A549 (cell line): ENCODE measurements around the gene DPP7. TPM values are rescaled to one million over a fixed set of nuclear protein-coding genes. Genes with fewer than 3 reads are reported as not detected.

ENCODE experiments used
- ATAC-seq, 2 experiments: fragments of 200-7000 bp in 1 of 2; fragments of >200 bp in 1 of 2; cut with Nextera tagmentation in 1 of 2; cut with Tn5 transposase in 1 of 2; 3 replicates each; pipeline versions ENCODE4 v1.8.0 to v1.9.1; 2018 to 2020; ENCODE audit warnings: mild to moderate bottlenecking in 1 of 2, moderate library complexity in 1 of 2
- CTCF ChIA-PET: fragments of 300-600 bp; sonication (Branson Sonifier 250); formaldehyde crosslinking; extraction: SDS; loops from one replicate; lab custom pipeline; 2021; ENCODE audit warnings: antibody characterized with exemption, inconsistent platforms; lab: Yijun Ruan, JAX
- POLR2A ChIA-PET: fragments of 350-600 bp; formaldehyde crosslinking; extraction: SDS; loops from one replicate; lab custom pipeline; 2021; ENCODE audit warnings: antibody characterized with exemption, inconsistent platforms; lab: Yijun Ruan, JAX
- DNase-seq, 2 experiments: peaks; one replicate each; pipeline versions ENCODE4 v3.0.0 to v3.0.0-alpha.2; 2011 to 2016; ENCODE audit warnings: low read depth in 1 of 2, low spot score in 1 of 2
- FAIRE-seq: peaks from 2 replicates; lab custom pipeline; 2011; peaks lifted over from hg19 to GRCh38; lab: Jason Lieb, UNC
- H3K27ac ChIP-seq, 2 experiments: fragments of >200 bp; sonication (Bioruptor Twin); formaldehyde crosslinking; 3 replicates each; pipeline ENCODE4 v1.5.1; 2016 to 2017
- H3K4me1 ChIP-seq: fragments of >200 bp; sonication (Bioruptor Twin); formaldehyde crosslinking; 3 replicates; pipeline ENCODE4 v1.6.1; 2016
- H3K4me2 ChIP-seq: fragments of >200 bp; sonication (Bioruptor Twin); formaldehyde crosslinking; 3 replicates; pipeline ENCODE4 v1.6.1; 2016
- H3K4me3 ChIP-seq: fragments of >200 bp; sonication (Bioruptor Twin); formaldehyde crosslinking; 3 replicates; pipeline ENCODE4 v1.5.1; 2016
- H3K9me3 ChIP-seq: fragments of >200 bp; sonication (Bioruptor Twin); formaldehyde crosslinking; 3 replicates; pipeline ENCODE4 v1.6.1; 2016
- CBX2 ChIP-seq: fragments of 200-600 bp; sonication (generic); IDR thresholded peaks from 2 replicates; pipeline ENCODE4 v1.6.1; 2016; ENCODE audit warnings: low read depth, mild to moderate bottlenecking, borderline replicate concordance
- GATA3 ChIP-seq: IDR thresholded peaks from 2 replicates; pipeline ENCODE4 v1.6.1; 2012; ENCODE audit warnings: borderline replicate concordance
- HEYL ChIP-seq: fragments of 250-450 bp; sonication (Bioruptor Pico); IDR thresholded peaks from 2 replicates; pipeline ENCODE4 v1.8.0; 2021; ENCODE audit warnings: mild to moderate bottlenecking, moderate library complexity
- HOXB5 ChIP-seq: fragments of 250-450 bp; sonication (Bioruptor Pico); IDR thresholded peaks from 2 replicates; pipeline ENCODE4 v1.5.0; 2020; ENCODE audit warnings: mild to moderate bottlenecking, moderate library complexity
- KDM1A ChIP-seq: fragments of 200-600 bp; sonication (generic); IDR thresholded peaks from 2 replicates; pipeline ENCODE4 v1.6.1; 2016; ENCODE audit warnings: low read depth, mild to moderate bottlenecking
- KDM5A ChIP-seq: fragments of 200-600 bp; sonication (generic); IDR thresholded peaks from 2 replicates; pipeline ENCODE4 v1.6.1; 2016; ENCODE audit warnings: antibody characterized with exemption, mild to moderate bottlenecking
- NPAS2 ChIP-seq: fragments of 250-450 bp; sonication (Bioruptor Pico); IDR thresholded peaks from 2 replicates; pipeline ENCODE4 v1.8.0; 2022; ENCODE audit warnings: mild to moderate bottlenecking, moderate library complexity, borderline replicate concordance
- PHF8 ChIP-seq: fragments of 200-600 bp; sonication (generic); IDR thresholded peaks from 2 replicates; pipeline ENCODE4 v1.6.1; 2016; ENCODE audit warnings: low read depth, mild to moderate bottlenecking, antibody characterized with exemption, moderate library complexity, borderline replicate concordance
- POLR2AphosphoS2 ChIP-seq: conservative IDR thresholded peaks from 2 replicates; pipeline ENCODE4 v1.6.1; 2012; ENCODE audit warnings: low read length, improper control_type of control experiment, inconsistent platforms
- ZFP36 ChIP-seq: fragments of 450-650 bp; IDR thresholded peaks from 2 replicates; pipeline ENCODE4 v1.6.1; 2014; ENCODE audit warnings: borderline replicate concordance; ENCODE audit not compliant: partially characterized antibody
- whole genome bisulfite sequencing: methylation state at CpG from one replicate; pipeline ENCODE4 v1.1.6; 2017; ENCODE audit errors: missing lambda C conversion rate; 5-methylcytosine and 5-hydroxymethylcytosine counted together
- polyA plus RNA-seq, 4 experiments: library from polyadenylated mRNA; depleted of rRNA in 3 of 4; stranded (reverse); fragments of >200 nt; fragmentation: RNase III in 1 of 4; extraction: RNeasy Plus Mini Kit Qiagen cat#74134 plus additional on column Dnase treatment in 1 of 4; gene quantifications; 2 replicates in 3 of 4; 3 replicates in 1 of 4; pipeline ENCODE4 v1.2.3, GENCODE V29; 2011 to 2017
- TF ChIP-seq, protein P1 (sequence below): fragments of >200 bp; sonication (Bioruptor Twin); formaldehyde crosslinking; IDR thresholded peaks from 3 replicates; pipeline ENCODE4 v1.5.1; 2016
- TF ChIP-seq, protein P2 (sequence below): fragments of 250-450 bp; sonication (Bioruptor Pico); IDR thresholded peaks from 2 replicates; pipeline ENCODE4 v1.5.0; 2020; ENCODE audit warnings: low read depth, mild to moderate bottlenecking, moderate library complexity

DPP7 gene
- polyA plus RNA-seq, 2 of the 4 experiments (the other 2 are of a cell fraction), result 27.6 to 71.8 TPM

DNA sequence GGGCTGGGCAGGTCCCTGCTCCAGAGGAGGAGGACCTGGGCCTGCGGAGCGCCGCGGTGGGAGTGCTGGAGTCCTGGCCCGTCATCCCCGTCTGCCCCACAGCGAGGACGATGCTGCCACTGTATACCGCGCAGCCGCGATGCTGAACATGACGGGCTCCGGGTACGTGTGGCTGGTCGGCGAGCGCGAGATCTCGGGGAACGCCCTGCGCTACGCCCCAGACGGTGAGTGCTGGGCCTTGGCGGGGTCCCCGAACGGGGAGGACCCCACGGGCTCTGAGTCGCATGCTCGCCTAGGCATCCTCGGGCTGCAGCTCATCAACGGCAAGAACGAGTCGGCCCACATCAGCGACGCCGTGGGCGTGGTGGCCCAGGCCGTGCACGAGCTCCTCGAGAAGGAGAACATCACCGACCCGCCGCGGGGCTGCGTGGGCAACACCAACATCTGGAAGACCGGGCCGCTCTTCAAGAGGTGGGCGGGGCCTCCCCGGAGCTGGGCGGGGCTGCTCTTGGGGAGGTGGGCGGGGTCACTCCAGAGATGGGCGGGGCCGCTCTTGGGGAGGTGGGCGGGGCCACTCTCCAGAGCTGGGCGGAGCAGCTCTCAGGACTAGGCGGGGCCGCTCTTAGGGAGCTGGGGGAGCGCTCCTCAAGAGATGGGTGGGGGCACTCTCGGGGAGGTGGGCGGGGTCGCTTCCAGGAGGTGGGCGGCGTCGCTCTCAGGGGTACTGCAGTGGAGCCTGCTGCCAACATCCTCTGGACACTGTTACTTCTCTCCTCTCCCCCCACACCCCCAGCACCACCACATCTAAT lies 42.2 kb upstream of the DPP7 start:
- CTCF ChIA-PET, result interaction anchor here (0.7 to 3.1 kb wide), 5 partner anchors 13 to 80 kb away, joined by 3 to 11 read pairs (median 3); partner anchors contain the start of genes LRRC26 and RNF224
- peak in 1 of 2 experiments; percentile 58 for DNase-seq
- WGBS, result 57% methylated on average over 31 of the region's 65 CpGs
- no peaks in the 10 kb centered on the region for H3K9me3 ChIP-seq
- TF ChIP-seq ZFP36 (no peak), GATA3 (no peak), PHF8 (no peak), HEYL (CRISPR knock-in tag) (no peak), POLR2AphosphoS2 (no peak)
- TF ChIP-seq, protein P1, sequence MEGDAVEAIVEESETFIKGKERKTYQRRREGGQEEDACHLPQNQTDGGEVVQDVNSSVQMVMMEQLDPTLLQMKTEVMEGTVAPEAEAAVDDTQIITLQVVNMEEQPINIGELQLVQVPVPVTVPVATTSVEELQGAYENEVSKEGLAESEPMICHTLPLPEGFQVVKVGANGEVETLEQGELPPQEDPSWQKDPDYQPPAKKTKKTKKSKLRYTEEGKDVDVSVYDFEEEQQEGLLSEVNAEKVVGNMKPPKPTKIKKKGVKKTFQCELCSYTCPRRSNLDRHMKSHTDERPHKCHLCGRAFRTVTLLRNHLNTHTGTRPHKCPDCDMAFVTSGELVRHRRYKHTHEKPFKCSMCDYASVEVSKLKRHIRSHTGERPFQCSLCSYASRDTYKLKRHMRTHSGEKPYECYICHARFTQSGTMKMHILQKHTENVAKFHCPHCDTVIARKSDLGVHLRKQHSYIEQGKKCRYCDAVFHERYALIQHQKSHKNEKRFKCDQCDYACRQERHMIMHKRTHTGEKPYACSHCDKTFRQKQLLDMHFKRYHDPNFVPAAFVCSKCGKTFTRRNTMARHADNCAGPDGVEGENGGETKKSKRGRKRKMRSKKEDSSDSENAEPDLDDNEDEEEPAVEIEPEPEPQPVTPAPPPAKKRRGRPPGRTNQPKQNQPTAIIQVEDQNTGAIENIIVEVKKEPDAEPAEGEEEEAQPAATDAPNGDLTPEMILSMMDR, result no peak
- TF ChIP-seq, all 56 proteins: peak for 0
- no peak overlapping the region for H3K4me3 ChIP-seq
- H3K27ac ChIP-seq, result no peak overlapping the region
- peaks cover 20% of the 10 kb centered on the region; the same call in 2 of the 3 replicates for H3K4me1 ChIP-seq
- no peak for FAIRE-seq
- POLR2A ChIA-PET, result interaction anchor here (0.9 to 1.1 kb wide), 3 partner anchors 13 to 67 kb away, joined by 3 to 12 read pairs (median 3); partner anchors contain the start of gene LRRC26
- peak overlapping the region; percentile 39; the same call in 1 of the 3 replicates for H3K4me2 ChIP-seq
- ATAC-seq, result peak; percentile 19 to 62; a peak in 4 of 6 replicates

DNA sequence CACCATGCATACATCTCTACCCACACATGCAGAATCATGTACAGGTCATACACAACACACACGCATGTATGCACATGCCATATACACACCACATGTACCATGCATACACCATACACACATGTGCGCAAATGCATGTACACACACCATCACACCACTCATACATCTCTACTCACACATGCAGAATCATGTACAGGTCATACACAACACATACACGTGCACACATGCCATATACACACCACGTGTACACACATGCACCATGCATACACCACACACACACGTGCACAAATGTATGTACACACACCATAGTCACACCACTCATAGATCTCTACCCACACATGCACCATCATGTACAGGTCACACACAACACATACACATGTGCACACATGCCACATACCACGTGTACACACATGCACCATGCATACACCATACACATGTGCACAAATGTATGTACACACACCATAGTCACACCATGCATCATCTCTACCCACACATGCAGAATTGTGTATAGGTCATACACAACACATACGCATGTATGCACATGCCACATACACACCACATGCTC lies 38.4 kb upstream of the DPP7 start:
- CTCF ChIA-PET, result interaction anchor here (1.3 kb wide), 1 partner anchor 16 kb away, joined by 4 read pairs; no protein-coding TSS in a partner anchor
- ATAC-seq, result no peak
- 79% methylated on average over 7 of the region's 7 CpGs for WGBS
- Histone ChIP-seq H3K27ac (no peak overlapping the region), H3K4me1 (peaks cover 25% of the 10 kb centered on the region; the same call in 1 of the 3 replicates), H3K4me3 (no peak overlapping the region)
- POLR2A ChIA-PET, result no interaction called here
- TF ChIP-seq KDM5A (no peak), HOXB5 (CRISPR knock-in tag) (no peak)
- TF ChIP-seq, all 56 proteins: peak for 0
- Histone ChIP-seq H3K4me2 (no peak overlapping the region), H3K9me3 (no peaks in the 10 kb centered on the region)
- FAIRE-seq (no peak), DNase-seq (no peak)

DNA sequence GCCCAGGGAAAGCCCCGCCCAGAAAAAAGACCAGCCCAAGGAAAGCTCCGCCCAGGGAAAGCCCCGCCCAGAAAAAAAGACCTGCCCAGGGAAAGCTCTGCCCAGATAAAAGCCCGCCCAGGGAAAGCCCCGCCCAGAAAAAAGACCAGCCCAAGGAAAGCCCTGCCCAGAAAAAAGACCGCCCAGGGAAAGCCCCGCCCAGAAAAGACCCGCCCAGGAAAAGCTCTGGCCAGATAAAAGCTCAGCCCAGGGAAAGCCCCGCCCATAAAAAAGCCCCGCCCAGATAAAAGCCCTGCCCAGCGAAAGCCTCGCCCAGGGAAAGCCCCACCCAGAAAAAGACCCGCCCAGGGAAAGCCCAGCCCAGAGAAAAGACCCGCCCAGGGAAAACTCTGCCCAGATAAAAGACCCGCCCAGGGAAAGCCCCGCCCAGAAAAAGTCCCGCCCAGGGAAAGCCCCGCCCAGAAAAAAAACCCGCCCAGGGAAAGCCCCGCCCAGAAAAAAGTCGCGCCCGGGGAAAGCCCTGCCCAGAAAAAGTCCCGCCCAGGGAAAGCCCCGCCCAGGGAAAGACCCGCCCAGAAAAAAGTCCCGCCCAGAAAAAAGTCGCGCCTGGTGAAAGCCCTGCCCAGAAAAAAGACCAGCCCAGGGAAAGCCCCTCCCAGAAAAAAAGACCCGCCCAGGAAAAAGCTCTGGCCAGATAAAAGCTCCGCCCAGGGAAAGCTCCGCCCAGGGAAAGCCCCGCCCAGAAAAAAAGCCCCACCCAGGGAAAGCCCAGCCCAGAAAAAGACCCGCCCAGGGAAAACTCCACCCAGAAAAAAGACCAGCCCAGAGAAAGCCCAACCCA lies 36.3 kb upstream of the DPP7 start:
- 1% methylated on average over 34 of the region's 34 CpGs for WGBS
- DNase-seq, result peak; percentile 74 to 87
- peak in 1 of 2 experiments; percentile 47; a peak in 3 of 6 replicates for ATAC-seq
- CTCF ChIA-PET, result interaction anchor here (0.8 to 1.7 kb wide), 7 partner anchors 12 to 83 kb away, joined by 3 to 5 read pairs (median 4); partner anchors contain the start of gene LRRC26
- no peak for FAIRE-seq
- peak overlapping the region; percentile 45 for H3K4me2 ChIP-seq
- H3K9me3 ChIP-seq, result no peaks in the 10 kb centered on the region
- POLR2A ChIA-PET, result interaction anchor here (0.6 to 2.8 kb wide), 15 partner anchors 13 to 950 kb away, joined by 3 to 25 read pairs (median 6); partner anchors contain the start of genes ANAPC2, CYSRT1, EXD3 and MAN1B1
- H3K4me1 ChIP-seq, result peaks cover 21% of the 10 kb centered on the region; the same call in 1 of the 3 replicates
- TF ChIP-seq, protein P2, sequence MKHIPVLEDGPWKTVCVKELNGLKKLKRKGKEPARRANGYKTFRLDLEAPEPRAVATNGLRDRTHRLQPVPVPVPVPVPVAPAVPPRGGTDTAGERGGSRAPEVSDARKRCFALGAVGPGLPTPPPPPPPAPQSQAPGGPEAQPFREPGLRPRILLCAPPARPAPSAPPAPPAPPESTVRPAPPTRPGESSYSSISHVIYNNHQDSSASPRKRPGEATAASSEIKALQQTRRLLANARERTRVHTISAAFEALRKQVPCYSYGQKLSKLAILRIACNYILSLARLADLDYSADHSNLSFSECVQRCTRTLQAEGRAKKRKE, result no peak
- TF ChIP-seq CBX2 (no peak), NPAS2 (CRISPR knock-in tag) (no peak), KDM1A (no peak)
- peak overlapping the region in 1 of 2 experiments; percentile 55; a peak in 3 of 6 replicates for H3K27ac ChIP-seq
- no peak overlapping the region for H3K4me3 ChIP-seq
